Right lobe of liver (tissue), 6 donors: ENCODE data around the gene PCK2. TPM values are rescaled to one million over a fixed set of nuclear protein-coding genes. Genes with fewer than 3 reads are reported as not detected.
A peak's percentile ranks its signal among the peaks of the same experiment; 100 is the strongest.

ENCODE experiments used
- ATAC-seq, 4 donors: fragments of 200-7000 bp; cut with Tn5 transposase; one replicate each; pipeline ENCODE4 v1.9.1; 2020; ENCODE audit warnings: mild to moderate bottlenecking in 4 of 4, moderate library complexity in 4 of 4
- DNase-seq, 3 donors: peaks; one replicate each; pipeline ENCODE4 v3.0.0-alpha.2; 2020
- H3K27ac ChIP-seq, 3 donors: fragments of 200-600 bp; one replicate each; pipeline ENCODE4 v1.8.0; 2022
- H3K27me3 ChIP-seq, 2 donors: fragments of 200-600 bp; one replicate each; pipeline ENCODE4 v1.8.0; 2022
- H3K36me3 ChIP-seq, 4 donors: fragments of 200-600 bp; sonication (generic) in 1 of 4; one replicate each; pipeline versions ENCODE4 v1.5.1 to v1.8.0; 2017 to 2022; ENCODE audit warnings: control low read depth in 1 of 4
- H3K4me1 ChIP-seq, 4 donors: fragments of 200-600 bp; sonication (generic) in 1 of 4; one replicate each; pipeline versions ENCODE4 v1.5.1 to v1.8.0; 2017 to 2022; ENCODE audit warnings: control low read depth in 1 of 4
- H3K4me3 ChIP-seq, 3 donors: fragments of 200-600 bp; one replicate each; pipeline ENCODE4 v1.8.0; 2022
- H3K9me3 ChIP-seq, 4 donors: fragments of 200-600 bp; sonication (generic) in 1 of 4; one replicate each; pipeline versions ENCODE4 v1.5.1 to v1.8.0; 2017 to 2022; ENCODE audit warnings: control low read depth in 1 of 4
- POLR2A ChIP-seq: fragments of 450-650 bp; IDR thresholded peaks from one replicate; pipeline ENCODE4 v1.6.1; 2017; ENCODE audit warnings: antibody characterized with exemption, mild to moderate bottlenecking
- WGBS: methylation state at CpG from one replicate; pipeline ENCODE4 v1.1.6; 2018; ENCODE audit warnings: low coverage, low lambda C conversion rate; ENCODE audit not compliant: insufficient coverage; ENCODE audit errors: missing lambda C conversion rate; 5-methylcytosine and 5-hydroxymethylcytosine counted together
- intact Hi-C, 2 donors: fragments of 100-400 bp; cut with DNase I; formaldehyde crosslinking; loops; one replicate each; pipeline versions ENCODE4 v1.11.2 to v1.14.1; 2022
- total RNA-seq, 6 experiments: library from RNA; depleted of rRNA in 2 of 6; stranded (reverse); fragments of >200 nt in 2 of 6; fragmentation: NEBNext Ultra II Directional in 3 of 6; extraction: Animal tissue kit (Norgen Biotek cat#: 25700) in 3 of 6; gene quantifications; one replicate each; pipeline versions ENCODE4 v1.1.0 to v1.2.4, GENCODE V29; 2016 to 2023
- TF ChIP-seq, protein P1 (sequence below), 4 donors: fragments of 200-600 bp in 3 of 4; fragments of 450-650 bp in 1 of 4; IDR thresholded peaks; one replicate each; pipeline versions ENCODE4 v1.5.1 to v1.8.0; 2016 to 2022; ENCODE audit warnings: antibody characterized with exemption in 4 of 4, mild to moderate bottlenecking in 2 of 4
- donor health status: DM: no; HTN: yes; CAD: no.
- donor health status: DM: no; HTN: no; CAD: no.
- donor health status: DM: no; HTN: no; CAD: no.
- donor health status: DM: no; HTN: yes; CAD: no.
- donor health status: DM: no; HTN: yes; CAD: no.

PCK2 gene
- total RNA-seq, 6 experiments from 2014 or later = 124 to 615 (median 240) TPM

DNA sequence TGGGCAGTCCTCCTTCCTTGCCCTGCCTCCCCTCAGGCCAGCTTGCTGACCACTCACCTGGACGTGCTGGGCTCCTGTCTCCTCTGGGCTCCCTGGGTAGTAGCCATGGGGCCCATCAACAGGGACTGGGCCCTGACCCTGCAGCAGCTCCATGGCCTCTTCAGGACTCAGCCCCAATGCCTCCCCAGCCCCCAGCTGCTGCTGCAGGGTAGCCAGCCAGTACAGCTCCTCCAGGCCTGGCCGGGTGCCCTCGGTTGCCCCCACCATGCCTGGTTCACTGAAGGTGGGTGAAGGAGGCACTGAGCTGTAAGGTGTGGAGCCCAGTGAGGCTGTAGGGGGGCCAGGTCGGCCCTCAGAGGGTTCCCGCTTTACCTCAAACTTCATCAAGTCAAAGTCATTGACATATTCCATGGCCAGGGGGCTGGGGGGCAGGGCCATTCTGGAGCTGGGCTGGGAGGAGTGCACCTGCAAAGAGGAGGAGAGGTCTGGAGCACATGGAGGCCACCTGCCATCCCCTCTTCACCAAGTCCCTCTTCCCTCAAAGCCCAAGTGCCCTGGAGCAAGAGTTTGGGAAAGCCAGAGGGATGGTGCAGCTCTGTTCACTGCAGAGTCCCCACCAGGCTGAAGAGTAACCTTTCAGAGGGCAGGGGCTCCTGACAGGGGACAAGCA, 11.6 kb upstream of the PCK2 start:
- TF ChIP-seq, protein P1, sequence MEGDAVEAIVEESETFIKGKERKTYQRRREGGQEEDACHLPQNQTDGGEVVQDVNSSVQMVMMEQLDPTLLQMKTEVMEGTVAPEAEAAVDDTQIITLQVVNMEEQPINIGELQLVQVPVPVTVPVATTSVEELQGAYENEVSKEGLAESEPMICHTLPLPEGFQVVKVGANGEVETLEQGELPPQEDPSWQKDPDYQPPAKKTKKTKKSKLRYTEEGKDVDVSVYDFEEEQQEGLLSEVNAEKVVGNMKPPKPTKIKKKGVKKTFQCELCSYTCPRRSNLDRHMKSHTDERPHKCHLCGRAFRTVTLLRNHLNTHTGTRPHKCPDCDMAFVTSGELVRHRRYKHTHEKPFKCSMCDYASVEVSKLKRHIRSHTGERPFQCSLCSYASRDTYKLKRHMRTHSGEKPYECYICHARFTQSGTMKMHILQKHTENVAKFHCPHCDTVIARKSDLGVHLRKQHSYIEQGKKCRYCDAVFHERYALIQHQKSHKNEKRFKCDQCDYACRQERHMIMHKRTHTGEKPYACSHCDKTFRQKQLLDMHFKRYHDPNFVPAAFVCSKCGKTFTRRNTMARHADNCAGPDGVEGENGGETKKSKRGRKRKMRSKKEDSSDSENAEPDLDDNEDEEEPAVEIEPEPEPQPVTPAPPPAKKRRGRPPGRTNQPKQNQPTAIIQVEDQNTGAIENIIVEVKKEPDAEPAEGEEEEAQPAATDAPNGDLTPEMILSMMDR (IDR thresholded peaks at IDR 0.05) = no peak
- TF ChIP-seq POLR2A = no peak
- Histone ChIP-seq H3K36me3 (no peaks in the 10 kb centered on the region), H3K4me3 (no peak overlapping the region), H3K9me3 (no peaks in the 10 kb centered on the region), H3K27me3 (no peaks in the 10 kb centered on the region), H3K27ac (no peak overlapping the region), H3K4me1 (peaks cover 0 to 14% (median 5%) of the 10 kb centered on the region in 4 donors)
- no peak for DNase-seq
- no peak for ATAC-seq
- intact Hi-C loops = no loop called here
- no CpG with 5 or more reads among the region's 5 CpGs for WGBS

DNA sequence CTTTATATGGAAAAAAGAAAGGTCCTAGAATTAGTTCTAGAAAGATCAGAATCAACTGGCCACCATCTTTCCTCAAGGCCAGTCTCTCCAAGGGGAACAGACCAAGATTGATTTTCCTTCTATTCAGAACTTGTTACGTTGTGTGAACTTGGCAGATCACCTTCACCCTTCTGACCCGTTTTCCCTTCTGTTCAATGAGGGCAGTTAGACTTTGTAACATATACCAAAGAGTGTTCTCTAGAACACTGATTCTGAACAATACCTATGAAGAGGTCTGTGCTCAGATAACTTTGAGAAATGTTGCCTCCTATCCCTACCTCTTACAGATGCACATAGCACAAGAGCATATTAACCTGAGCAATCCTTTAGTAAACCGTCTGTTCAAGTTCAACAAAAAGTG, 10.6 kb upstream of the PCK2 start:
- Histone ChIP-seq H3K4me3 (no peak overlapping the region), H3K9me3 (no peaks in the 10 kb centered on the region), H3K36me3 (no peaks in the 10 kb centered on the region), H3K4me1 (peaks cover 0 to 14% (median 5%) of the 10 kb centered on the region in 4 donors), H3K27me3 (no peaks in the 10 kb centered on the region), H3K27ac (no peak overlapping the region)
- DNase-seq = no peak
- intact Hi-C loops = no loop called here
- peak in 1 of 4 donors; percentile 11 for ATAC-seq
- TF ChIP-seq, protein P1 (IDR thresholded peaks at IDR 0.05) = no peak
- TF ChIP-seq POLR2A = no peak
- WGBS = 35% methylated on average over 3 of the region's 3 CpGs

DNA sequence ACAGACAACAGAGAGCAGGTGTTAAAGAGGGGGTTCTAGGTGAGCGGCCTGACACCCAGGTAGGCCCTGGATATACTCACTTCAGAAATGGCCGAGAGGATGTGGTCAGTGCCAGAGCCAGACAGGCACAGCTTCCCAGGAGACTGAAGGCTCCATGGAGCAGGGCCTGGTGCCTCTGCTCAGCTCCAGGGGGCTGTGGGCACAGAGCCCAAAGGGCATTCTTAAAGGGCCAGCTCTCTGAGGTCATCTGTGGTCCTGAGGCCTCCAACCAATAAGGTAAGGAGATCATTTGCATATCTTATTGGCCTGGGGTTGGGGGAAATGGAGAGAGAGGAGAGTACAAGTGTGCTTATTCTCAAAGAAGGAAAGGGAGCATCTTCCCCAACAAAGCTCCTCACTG, 9.7 kb upstream of the PCK2 start:
- DNase-seq (no peak), ATAC-seq (no peak)
- H3K4me1 ChIP-seq = peaks cover 0 to 14% (median 5%) of the 10 kb centered on the region in 4 donors
- no peak overlapping the region for H3K27ac ChIP-seq
- no peaks in the 10 kb centered on the region for H3K27me3 ChIP-seq
- H3K4me3 ChIP-seq = no peak overlapping the region
- no CpG with 5 or more reads among the region's 2 CpGs for WGBS
- TF ChIP-seq POLR2A = no peak
- TF ChIP-seq, protein P1 (IDR thresholded peaks at IDR 0.05) = no peak
- intact Hi-C loops = no loop called here
- no peaks in the 10 kb centered on the region for H3K36me3 ChIP-seq
- no peaks in the 10 kb centered on the region for H3K9me3 ChIP-seq

DNA sequence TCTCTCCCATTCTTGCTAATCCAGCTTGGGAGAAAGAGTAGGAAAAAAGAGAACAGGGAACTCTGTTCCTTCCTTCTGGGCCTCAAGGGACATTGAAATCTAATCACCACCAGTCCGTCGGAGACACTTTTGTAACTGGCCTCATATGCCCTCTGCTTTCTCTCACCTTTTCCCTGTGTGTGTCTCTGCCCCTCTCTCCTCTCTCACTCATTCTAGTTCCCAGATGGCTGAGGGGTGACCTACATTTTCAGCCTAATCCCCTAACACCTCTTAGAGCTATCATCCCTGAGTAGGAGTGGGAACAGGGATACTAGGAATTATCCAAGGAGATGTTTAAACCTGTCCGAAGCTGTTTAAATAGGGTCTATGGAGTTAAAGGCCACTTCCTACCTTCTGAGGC, 8.9 kb upstream of the PCK2 start:
- no peaks in the 10 kb centered on the region for H3K27me3 ChIP-seq
- H3K4me3 ChIP-seq = no peak overlapping the region
- 92% methylated on average over 3 of the region's 3 CpGs for WGBS
- H3K4me1 ChIP-seq = peaks cover 0 to 14% (median 5%) of the 10 kb centered on the region in 4 donors
- TF ChIP-seq POLR2A = no peak
- TF ChIP-seq, protein P1 (IDR thresholded peaks at IDR 0.05) = no peak
- H3K9me3 ChIP-seq = no peaks in the 10 kb centered on the region
- no peaks in the 10 kb centered on the region for H3K36me3 ChIP-seq
- ATAC-seq = no peak
- DNase-seq = no peak
- no peak overlapping the region for H3K27ac ChIP-seq
- intact Hi-C loops = no loop called here
